Neuronal stem cell (in vitro differentiated cells): ENCODE measurements around the gene CAMTA2. TPM values are rescaled to one million over a fixed set of nuclear protein-coding genes. Genes with fewer than 3 reads are reported as not detected.

Source experiments
- DNase-seq: peaks from one replicate; pipeline ENCODE4 v3.0.0-alpha.2; 2013; ENCODE audit warnings: low spot score
- H2AFZ ChIP-seq: one replicate; pipeline ENCODE4 v1.6.1; 2013; ENCODE audit warnings: mild to moderate bottlenecking, low read length, inconsistent platforms
- H2AK5ac ChIP-seq: 2 replicates; pipeline ENCODE4 v1.6.1; 2013; ENCODE audit warnings: low read depth, mild to moderate bottlenecking, inconsistent platforms, low read length, moderate library complexity, mixed read lengths
- H2BK120ac ChIP-seq: 2 replicates; pipeline ENCODE4 v1.6.1; 2013; ENCODE audit warnings: low read depth, mild to moderate bottlenecking, inconsistent platforms, low read length, moderate library complexity, mixed read lengths
- H2BK12ac ChIP-seq: one replicate; pipeline ENCODE4 v1.6.1; 2013; ENCODE audit warnings: low read length, inconsistent platforms
- H2BK15ac ChIP-seq: 2 replicates; pipeline ENCODE4 v1.6.1; 2013; ENCODE audit warnings: mild to moderate bottlenecking, low read length, inconsistent platforms, mixed read lengths
- H2BK5ac ChIP-seq: one replicate; pipeline ENCODE4 v1.6.1; 2013; ENCODE audit warnings: inconsistent platforms, mild to moderate bottlenecking, low read length, moderate library complexity
- H3K14ac ChIP-seq: one replicate; pipeline ENCODE4 v1.6.1; 2013; ENCODE audit warnings: low read length, inconsistent platforms
- H3K18ac ChIP-seq: 2 replicates; pipeline ENCODE4 v1.6.1; 2013; ENCODE audit warnings: low read length, inconsistent platforms
- H3K23ac ChIP-seq: 2 replicates; pipeline ENCODE4 v1.6.1; 2013; ENCODE audit warnings: low read depth, mild to moderate bottlenecking, mixed read lengths, low read length, inconsistent platforms; ENCODE audit not compliant: poor library complexity
- H3K27ac ChIP-seq: replicated peaks from 3 replicates; pipeline ENCODE4 v1.5.1; 2013; ENCODE audit warnings: low read length, inconsistent platforms
- H3K27me3 ChIP-seq, 3 experiments: 2 replicates each; pipeline ENCODE4 v1.6.1; 2013; ENCODE audit warnings: low read length in 3 of 3, mild to moderate bottlenecking in 2 of 3, inconsistent platforms in 1 of 3, low read depth in 1 of 3, mixed read lengths in 1 of 3, moderate library complexity in 1 of 3; ENCODE audit not compliant: control insufficient read depth in 3 of 3, insufficient read depth in 3 of 3
- H3K36me3 ChIP-seq, 2 donors: replicated peaks in 1 of 2; 2 replicates each; pipeline ENCODE4 v1.6.1; 2013; ENCODE audit warnings: low read length in 2 of 2; ENCODE audit not compliant: control insufficient read depth in 2 of 2, insufficient read depth in 2 of 2
- H3K4ac ChIP-seq: 2 replicates; pipeline ENCODE4 v1.6.1; 2013; ENCODE audit warnings: inconsistent platforms, mild to moderate bottlenecking, low read length, moderate library complexity
- H3K4me1 ChIP-seq, 2 donors: 1 replicate in 1 of 2; 2 replicates in 1 of 2; pipeline ENCODE4 v1.6.1; 2013; ENCODE audit warnings: low read length in 2 of 2, low read depth in 1 of 2; ENCODE audit not compliant: control insufficient read depth in 2 of 2, insufficient read depth in 1 of 2
- H3K4me2 ChIP-seq: one replicate; pipeline ENCODE4 v1.6.1; 2013; ENCODE audit warnings: mild to moderate bottlenecking, low read length, inconsistent platforms; ENCODE audit not compliant: insufficient read depth, poor library complexity, severe bottlenecking
- H3K4me3 ChIP-seq, 2 donors: 2 replicates each; pipeline ENCODE4 v1.5.1; 2013; ENCODE audit warnings: low read length in 2 of 2, mild to moderate bottlenecking in 2 of 2, inconsistent platforms in 1 of 2, moderate library complexity in 1 of 2
- H3K79me1 ChIP-seq: one replicate; pipeline ENCODE4 v1.6.1; 2013; ENCODE audit warnings: low read depth, mild to moderate bottlenecking, inconsistent platforms, low read length, moderate library complexity
- H3K9ac ChIP-seq: one replicate; pipeline ENCODE4 v1.6.1; 2013; ENCODE audit warnings: mild to moderate bottlenecking, low read depth, low read length, inconsistent platforms; ENCODE audit not compliant: poor library complexity
- H3K9me3 ChIP-seq, 2 donors: replicated peaks in 1 of 2; 2 replicates each; pipeline versions ENCODE3 to v1.6.1; 2013; ENCODE audit warnings: low read length in 2 of 2, mild to moderate bottlenecking in 2 of 2, inconsistent platforms in 1 of 2, low read depth in 1 of 2, mixed read lengths in 1 of 2, moderate library complexity in 1 of 2; ENCODE audit not compliant: control insufficient read depth in 2 of 2, insufficient read depth in 1 of 2
- H4K8ac ChIP-seq: one replicate; pipeline ENCODE4 v1.6.1; 2013; ENCODE audit warnings: low read depth, mild to moderate bottlenecking, inconsistent platforms, low read length, moderate library complexity
- H4K91ac ChIP-seq: one replicate; pipeline ENCODE4 v1.6.1; 2013; ENCODE audit warnings: low read length, low read depth, mild to moderate bottlenecking, inconsistent platforms; ENCODE audit not compliant: poor library complexity
- WGBS, 2 donors: extraction: QIAGEN DNeasy Blood & Tissue Kit; methylation state at CpG; one replicate each; pipeline ENCODE4 v1.1.7; 2013; ENCODE audit warnings: missing lambda C conversion rate in 2 of 2, mixed read lengths in 1 of 2; ENCODE audit not compliant: insufficient read length in 2 of 2, insufficient replicate concordance in 1 of 2; ENCODE audit errors: extremely low coverage in 2 of 2; 5-methylcytosine and 5-hydroxymethylcytosine counted together
- small RNA-seq: library from polyadenylated mRNA; stranded (forward); fragments of <200 nt; extraction: miRNeasy Mini kit (QIAGEN cat#:217004); gene quantifications from one replicate; pipeline ENCODE3, GENCODE V24; 2013; ENCODE audit not compliant: insufficient read depth

Gene CAMTA2

GRCh38 chr17:4920351-4921048 lies 67.0 kb downstream of the CAMTA2 start:
- Histone ChIP-seq H4K91ac (no peak overlapping the region), H2AFZ (no peak overlapping the region), H3K4me1 (no peaks in the 10 kb centered on the region), H3K9me3 (no peaks in the 10 kb centered on the region), H2BK120ac (no peak overlapping the region), H3K4ac (no peak overlapping the region), H2BK15ac (no peak overlapping the region), H3K14ac (no peak overlapping the region), H3K36me3 (no peaks in the 10 kb centered on the region), H3K23ac (no peak overlapping the region), H3K27me3 (no peaks in the 10 kb centered on the region), H3K9ac (no peak overlapping the region), H3K27ac (no peak overlapping the region), H4K8ac (no peak overlapping the region), H3K79me1 (no peaks in the 10 kb centered on the region), H2BK12ac (no peak overlapping the region), H3K18ac (no peak overlapping the region), H3K4me2 (no peak overlapping the region), H2AK5ac (no peak overlapping the region), H3K4me3 (no peak overlapping the region), H2BK5ac (no peak overlapping the region)
- WGBS, 2 donors: no CpG with 5 or more reads among the region's 10 CpGs
- DNase-seq: no peak

DNA sequence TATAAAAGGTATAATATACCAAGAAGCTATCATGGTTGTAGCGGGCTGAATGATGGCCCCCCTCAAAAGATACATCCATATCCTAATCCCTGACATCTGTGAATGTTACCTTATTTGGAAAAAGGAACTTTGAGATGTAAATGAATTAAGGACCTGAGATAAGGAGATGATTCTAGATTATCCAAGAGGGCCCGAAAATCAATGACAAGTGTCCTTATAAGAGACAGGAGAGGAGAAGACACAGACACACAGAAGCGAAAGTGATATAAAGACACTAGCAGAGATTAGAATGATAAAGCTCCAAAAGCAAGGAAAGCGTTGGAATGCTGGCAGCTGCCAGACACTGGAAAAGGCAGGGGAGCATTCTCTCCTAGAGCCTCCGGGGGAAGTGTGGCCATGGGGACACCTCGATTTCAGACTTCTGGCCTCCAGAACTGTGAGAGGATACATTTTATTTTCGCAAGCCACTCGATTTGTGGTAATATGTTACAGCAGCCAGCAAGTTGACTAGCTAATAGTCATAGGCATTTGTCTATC lies 67.9 kb downstream of the CAMTA2 start:
- no peak overlapping the region for H3K18ac ChIP-seq
- no peaks in the 10 kb centered on the region for H3K9me3 ChIP-seq
- H3K4me2 ChIP-seq: no peak overlapping the region
- no peak overlapping the region for H3K9ac ChIP-seq
- no peak for DNase-seq
- no peak overlapping the region for H3K27ac ChIP-seq
- no peak overlapping the region for H2BK5ac ChIP-seq
- H3K4me3 ChIP-seq: no peak overlapping the region
- no peak overlapping the region for H2BK120ac ChIP-seq
- H3K79me1 ChIP-seq: no peaks in the 10 kb centered on the region
- H2BK15ac ChIP-seq: no peak overlapping the region
- H2AK5ac ChIP-seq: no peak overlapping the region
- H3K36me3 ChIP-seq: no peaks in the 10 kb centered on the region
- no peaks in the 10 kb centered on the region for H3K4me1 ChIP-seq
- no peak overlapping the region for H4K8ac ChIP-seq
- H2AFZ ChIP-seq: peak overlapping the region; percentile 52
- H3K4ac ChIP-seq: no peak overlapping the region
- WGBS, 2 donors: no CpG with 5 or more reads among the region's 8 CpGs
- H3K14ac ChIP-seq: no peak overlapping the region
- H3K23ac ChIP-seq: no peak overlapping the region
- no peak overlapping the region for H2BK12ac ChIP-seq
- no peaks in the 10 kb centered on the region for H3K27me3 ChIP-seq
- H4K91ac ChIP-seq: no peak overlapping the region

Small RNA genes lying within 50 kb of the gene (small RNA-seq; reads per million reads assigned to genes)
- not detected for gene MIR6864
- not detected for gene MIR6865
